ENCODE results near the gene OR1J4.
"Not testable (repeated sequence)": the region's sequence is repeated elsewhere in the genome, so short reads cannot be mapped to it uniquely, and the experiment has no call there.

Gene OR1J4

DNA sequence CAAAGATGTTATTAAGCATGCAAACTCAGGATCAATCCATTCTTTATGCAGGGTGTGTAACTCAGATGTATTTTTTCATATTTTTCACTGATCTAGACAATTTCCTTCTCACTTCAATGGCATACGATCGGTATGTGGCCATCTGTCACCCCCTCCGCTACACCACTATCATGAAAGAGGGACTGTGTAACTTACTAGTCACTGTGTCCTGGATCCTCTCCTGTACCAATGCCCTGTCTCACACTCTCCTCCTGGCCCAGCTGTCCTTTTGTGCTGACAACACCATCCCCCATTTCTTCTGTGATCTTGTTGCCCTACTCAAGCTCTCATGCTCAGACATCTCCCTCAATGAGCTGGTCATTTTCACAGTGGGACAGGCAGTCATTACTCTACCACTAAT, 435 bp downstream of the OR1J4 start:
- Histone ChIP-seq H3K27ac (replicated peaks) (no peak overlapping the region), H3K27me3 (ENCODE audit: insufficient read depth, poor library complexity, severe bottlenecking) (no peaks in the 10 kb centered on the region), H3K4me3 (replicated peaks; ENCODE audit: insufficient read depth, low read length) (no peak overlapping the region)
- no peak for DNase-seq (ENCODE audit: low read depth in 1 of 2, low spot score in 1 of 2)
- no peak for TF ChIP-seq POLR2AphosphoS5 (IDR thresholded peaks at IDR 0.05; ENCODE audit: low read depth)
- TF ChIP-seq GABPA (IDR thresholded peaks at IDR 0.05; ENCODE audit: low read depth): no peak
- TF ChIP-seq, protein P1, sequence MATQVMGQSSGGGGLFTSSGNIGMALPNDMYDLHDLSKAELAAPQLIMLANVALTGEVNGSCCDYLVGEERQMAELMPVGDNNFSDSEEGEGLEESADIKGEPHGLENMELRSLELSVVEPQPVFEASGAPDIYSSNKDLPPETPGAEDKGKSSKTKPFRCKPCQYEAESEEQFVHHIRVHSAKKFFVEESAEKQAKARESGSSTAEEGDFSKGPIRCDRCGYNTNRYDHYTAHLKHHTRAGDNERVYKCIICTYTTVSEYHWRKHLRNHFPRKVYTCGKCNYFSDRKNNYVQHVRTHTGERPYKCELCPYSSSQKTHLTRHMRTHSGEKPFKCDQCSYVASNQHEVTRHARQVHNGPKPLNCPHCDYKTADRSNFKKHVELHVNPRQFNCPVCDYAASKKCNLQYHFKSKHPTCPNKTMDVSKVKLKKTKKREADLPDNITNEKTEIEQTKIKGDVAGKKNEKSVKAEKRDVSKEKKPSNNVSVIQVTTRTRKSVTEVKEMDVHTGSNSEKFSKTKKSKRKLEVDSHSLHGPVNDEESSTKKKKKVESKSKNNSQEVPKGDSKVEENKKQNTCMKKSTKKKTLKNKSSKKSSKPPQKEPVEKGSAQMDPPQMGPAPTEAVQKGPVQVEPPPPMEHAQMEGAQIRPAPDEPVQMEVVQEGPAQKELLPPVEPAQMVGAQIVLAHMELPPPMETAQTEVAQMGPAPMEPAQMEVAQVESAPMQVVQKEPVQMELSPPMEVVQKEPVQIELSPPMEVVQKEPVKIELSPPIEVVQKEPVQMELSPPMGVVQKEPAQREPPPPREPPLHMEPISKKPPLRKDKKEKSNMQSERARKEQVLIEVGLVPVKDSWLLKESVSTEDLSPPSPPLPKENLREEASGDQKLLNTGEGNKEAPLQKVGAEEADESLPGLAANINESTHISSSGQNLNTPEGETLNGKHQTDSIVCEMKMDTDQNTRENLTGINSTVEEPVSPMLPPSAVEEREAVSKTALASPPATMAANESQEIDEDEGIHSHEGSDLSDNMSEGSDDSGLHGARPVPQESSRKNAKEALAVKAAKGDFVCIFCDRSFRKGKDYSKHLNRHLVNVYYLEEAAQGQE (IDR thresholded peaks at IDR 0.05; ENCODE audit: insufficient replicate concordance, low read depth): no peak
- TF ChIP-seq, protein P2, sequence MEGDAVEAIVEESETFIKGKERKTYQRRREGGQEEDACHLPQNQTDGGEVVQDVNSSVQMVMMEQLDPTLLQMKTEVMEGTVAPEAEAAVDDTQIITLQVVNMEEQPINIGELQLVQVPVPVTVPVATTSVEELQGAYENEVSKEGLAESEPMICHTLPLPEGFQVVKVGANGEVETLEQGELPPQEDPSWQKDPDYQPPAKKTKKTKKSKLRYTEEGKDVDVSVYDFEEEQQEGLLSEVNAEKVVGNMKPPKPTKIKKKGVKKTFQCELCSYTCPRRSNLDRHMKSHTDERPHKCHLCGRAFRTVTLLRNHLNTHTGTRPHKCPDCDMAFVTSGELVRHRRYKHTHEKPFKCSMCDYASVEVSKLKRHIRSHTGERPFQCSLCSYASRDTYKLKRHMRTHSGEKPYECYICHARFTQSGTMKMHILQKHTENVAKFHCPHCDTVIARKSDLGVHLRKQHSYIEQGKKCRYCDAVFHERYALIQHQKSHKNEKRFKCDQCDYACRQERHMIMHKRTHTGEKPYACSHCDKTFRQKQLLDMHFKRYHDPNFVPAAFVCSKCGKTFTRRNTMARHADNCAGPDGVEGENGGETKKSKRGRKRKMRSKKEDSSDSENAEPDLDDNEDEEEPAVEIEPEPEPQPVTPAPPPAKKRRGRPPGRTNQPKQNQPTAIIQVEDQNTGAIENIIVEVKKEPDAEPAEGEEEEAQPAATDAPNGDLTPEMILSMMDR (IDR thresholded peaks at IDR 0.05; ENCODE audit: insufficient read depth, low read length): no peak
- no peak for TF ChIP-seq SPI1 (IDR thresholded peaks at IDR 0.05; ENCODE audit: borderline replicate concordance, low read depth)

DNA sequence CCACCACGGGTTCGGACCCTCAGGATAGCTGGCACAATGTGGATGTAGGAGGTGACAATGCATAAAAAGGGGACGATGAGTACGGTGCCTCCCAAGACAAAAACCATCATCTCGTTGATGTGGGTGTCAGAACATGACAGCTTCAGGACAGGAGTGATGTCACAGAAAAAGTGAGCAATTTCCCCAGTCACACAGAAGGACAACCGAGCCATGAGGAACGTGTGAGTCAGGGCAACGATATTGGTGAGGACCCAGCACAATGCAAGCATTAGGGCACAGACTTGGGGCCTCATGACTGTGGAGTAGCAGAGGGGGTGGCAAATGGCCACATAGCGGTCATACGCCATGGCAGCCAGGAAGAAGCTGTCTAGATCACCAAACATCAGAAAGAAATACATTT, 7.7 kb downstream of the OR1J4 start:
- no peak overlapping the region for H3K27ac ChIP-seq (replicated peaks)
- TF ChIP-seq, protein P2 (IDR thresholded peaks at IDR 0.05; ENCODE audit: insufficient read depth, low read length): no peak
- no peak for TF ChIP-seq SPI1 (IDR thresholded peaks at IDR 0.05; ENCODE audit: borderline replicate concordance, low read depth)
- TF ChIP-seq, protein P1 (IDR thresholded peaks at IDR 0.05; ENCODE audit: insufficient replicate concordance, low read depth): no peak

DNA sequence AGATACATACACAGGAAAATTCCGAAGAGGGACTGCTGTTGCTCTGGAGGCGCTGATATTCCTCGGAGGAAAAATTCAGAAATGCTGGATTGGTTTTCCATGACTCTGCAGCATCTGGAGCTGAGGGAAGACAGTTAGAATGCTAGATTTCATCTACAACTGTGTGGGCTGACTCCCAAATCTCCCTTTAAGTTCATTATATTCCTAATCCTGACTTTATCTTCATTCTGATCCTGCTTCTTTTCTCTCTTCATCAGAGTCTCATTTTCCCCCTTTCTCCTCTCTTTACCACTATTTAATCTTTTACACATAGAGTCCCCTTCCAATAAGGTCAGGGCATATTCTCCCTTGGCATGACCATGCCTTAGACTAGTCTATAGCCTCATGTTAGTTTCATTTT, 8.3 kb downstream of the OR1J4 start, which contains the start of gene OR1N1:
TSS of gene OR1N1 (minus strand) at position 101 of the 400 bp plus-strand sequence. CDS start at position 101, 0 bp downstream.
- Histone ChIP-seq H3K4me3 (replicated peaks; ENCODE audit: insufficient read depth, low read length) (no peak within 1 kb of the TSS), H3K27ac (replicated peaks) (no peak within 1 kb of the TSS), H3K27me3 (ENCODE audit: insufficient read depth, poor library complexity, severe bottlenecking) (peaks cover 2% of the 10 kb centered on the region)
- TF ChIP-seq GABPA (IDR thresholded peaks at IDR 0.05; ENCODE audit: low read depth) (no peak), SPI1 (IDR thresholded peaks at IDR 0.05; ENCODE audit: borderline replicate concordance, low read depth) (no peak), POLR2AphosphoS5 (IDR thresholded peaks at IDR 0.05; ENCODE audit: low read depth) (no peak)
- TF ChIP-seq, protein P2 (IDR thresholded peaks at IDR 0.05; ENCODE audit: insufficient read depth, low read length): no peak
- TF ChIP-seq, protein P1 (IDR thresholded peaks at IDR 0.05; ENCODE audit: insufficient replicate concordance, low read depth): no peak
- DNase-seq (ENCODE audit: low read depth in 1 of 2, low spot score in 1 of 2): no peak

More for the DNA sequence above, 7.7 kb downstream of the OR1J4 start:
- peaks cover 2% of the 10 kb centered on the region for H3K27me3 ChIP-seq (ENCODE audit: insufficient read depth, poor library complexity, severe bottlenecking)
- DNase-seq (ENCODE audit: low read depth in 1 of 2, low spot score in 1 of 2): no peak
- no peak overlapping the region for H3K4me3 ChIP-seq (replicated peaks; ENCODE audit: insufficient read depth, low read length)

DNA sequence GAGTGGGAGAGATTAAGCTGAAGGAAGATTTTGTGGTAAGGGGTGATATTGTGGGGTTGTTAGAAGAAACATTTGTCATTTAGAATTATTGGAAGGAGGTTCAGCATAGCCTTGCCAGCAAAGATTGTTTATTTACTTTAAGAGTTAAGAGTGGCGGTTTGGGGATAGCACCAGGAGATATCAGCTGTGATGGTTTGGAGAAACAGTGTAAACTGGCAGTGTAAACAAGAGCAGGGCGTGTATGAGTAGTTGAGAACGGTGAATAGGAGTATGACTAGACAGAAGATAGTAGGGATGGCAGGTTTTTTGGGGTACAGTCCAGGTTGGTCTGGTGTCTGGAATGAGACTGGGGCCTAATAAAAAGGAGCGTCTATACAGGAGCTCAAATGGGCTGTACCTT, 12.2 kb downstream of the OR1J4 start:
- not testable (repeated sequence) for H3K27me3 ChIP-seq (ENCODE audit: insufficient read depth, poor library complexity, severe bottlenecking); H3K27ac ChIP-seq (replicated peaks); DNase-seq (ENCODE audit: low read depth in 1 of 2, low spot score in 1 of 2); H3K4me3 ChIP-seq (replicated peaks; ENCODE audit: insufficient read depth, low read length)

All from HL-60 (cell line).